Kidney glomerular epithelial cell (primary cell): ENCODE measurements around the gene TENT5C.

Experiments
- DNase-seq: peaks from one replicate; lab custom pipeline; 2025; lab: John Stamatoyannopoulos, UW

Gene TENT5C

DNA sequence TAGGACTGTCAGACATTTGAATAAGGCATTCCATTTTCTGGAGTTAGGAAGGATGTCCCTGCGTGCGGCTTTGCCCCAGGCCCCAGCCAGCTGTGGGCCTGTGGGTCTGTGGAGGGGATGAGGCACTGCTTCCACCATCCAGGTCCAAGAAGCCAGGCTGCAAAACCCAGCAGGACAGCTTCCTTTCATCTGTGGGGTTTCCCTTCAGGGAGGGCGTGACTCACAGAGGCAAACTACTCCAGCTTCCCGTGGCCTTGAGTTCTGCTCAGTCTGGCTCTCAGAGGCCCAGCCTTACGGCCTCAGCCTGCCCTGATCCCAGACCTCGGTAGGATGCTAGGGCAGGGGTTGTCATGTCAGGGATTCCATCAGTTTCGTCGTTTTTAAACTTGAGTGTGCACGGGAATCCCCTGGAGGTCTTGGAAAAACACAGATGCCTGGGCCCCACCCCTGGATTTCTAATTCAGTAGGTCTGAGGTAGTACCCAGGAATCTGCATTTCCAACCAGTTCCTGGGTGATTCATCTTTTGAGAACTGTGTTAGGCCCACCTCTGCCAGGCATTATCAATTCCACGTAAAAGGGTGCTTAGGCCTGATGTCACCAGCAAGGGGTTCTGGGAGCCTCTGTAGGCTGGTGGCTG is 32.3 kb upstream of the TENT5C start:
- no peak for DNase-seq

DNA sequence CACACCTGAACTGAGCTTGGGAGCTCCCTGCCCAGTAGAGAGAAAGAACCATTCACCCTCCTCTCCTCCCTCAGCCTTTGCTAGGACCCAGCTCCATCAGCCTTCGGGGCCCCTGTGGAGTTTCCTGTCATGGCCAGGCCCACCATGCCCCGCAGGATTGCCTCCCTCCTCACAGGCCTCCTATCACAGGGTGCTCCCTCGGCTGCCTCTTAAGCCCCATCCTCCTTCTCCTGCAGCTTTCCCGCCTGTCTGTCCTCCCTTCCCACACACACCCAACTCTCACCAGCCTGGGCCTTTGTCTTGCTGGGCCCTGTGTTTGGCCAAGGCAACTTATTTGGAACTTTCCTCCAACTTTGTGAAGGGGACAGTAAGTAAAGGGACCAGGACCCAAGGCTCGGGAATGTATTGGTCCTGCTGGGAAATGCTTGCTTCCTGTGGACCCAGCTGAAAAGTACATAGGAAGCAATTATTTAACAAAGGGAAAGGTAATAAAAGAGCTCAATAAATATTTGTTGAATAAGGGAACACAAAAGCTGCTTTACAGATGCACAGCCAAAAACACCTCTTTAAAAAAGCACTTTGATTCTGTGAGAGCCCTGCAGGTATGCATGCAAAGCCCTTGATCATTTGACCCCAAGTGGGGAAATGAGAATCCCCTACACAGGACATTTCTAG is 31.6 kb upstream of the TENT5C start:
- no peak for DNase-seq

DNA sequence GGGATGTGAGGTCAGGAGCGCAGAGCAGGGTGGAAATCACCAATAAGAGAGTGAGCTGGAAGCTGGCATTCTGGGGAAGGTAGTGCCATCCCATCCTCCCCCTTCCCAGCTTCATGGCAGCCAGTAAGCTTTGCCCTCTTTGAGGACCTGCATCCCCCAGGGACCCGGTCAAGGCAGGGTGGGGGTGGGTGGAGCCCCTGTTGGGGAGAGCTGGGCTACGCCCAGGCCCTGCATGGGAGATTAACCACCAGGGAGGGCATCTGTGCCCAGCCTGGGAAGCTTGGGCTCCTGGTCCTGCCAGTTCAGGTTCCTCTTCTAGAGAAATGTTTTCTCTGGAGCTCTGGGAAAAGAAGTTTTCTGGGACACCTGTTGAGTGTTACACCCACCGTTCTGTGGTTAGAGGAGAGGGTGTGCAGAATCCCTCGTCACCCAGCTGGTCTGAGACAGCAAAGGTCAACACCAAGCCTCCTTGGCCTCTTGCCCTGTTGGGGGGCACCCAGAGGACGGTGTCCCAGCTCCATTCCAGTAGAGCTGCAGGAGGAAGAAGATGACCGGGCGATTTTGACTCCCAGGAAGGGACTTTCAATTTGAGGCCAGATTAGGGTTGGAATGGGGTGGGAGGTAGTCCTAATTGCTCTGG is 30.1 kb upstream of the TENT5C start:
- no peak for DNase-seq

DNA sequence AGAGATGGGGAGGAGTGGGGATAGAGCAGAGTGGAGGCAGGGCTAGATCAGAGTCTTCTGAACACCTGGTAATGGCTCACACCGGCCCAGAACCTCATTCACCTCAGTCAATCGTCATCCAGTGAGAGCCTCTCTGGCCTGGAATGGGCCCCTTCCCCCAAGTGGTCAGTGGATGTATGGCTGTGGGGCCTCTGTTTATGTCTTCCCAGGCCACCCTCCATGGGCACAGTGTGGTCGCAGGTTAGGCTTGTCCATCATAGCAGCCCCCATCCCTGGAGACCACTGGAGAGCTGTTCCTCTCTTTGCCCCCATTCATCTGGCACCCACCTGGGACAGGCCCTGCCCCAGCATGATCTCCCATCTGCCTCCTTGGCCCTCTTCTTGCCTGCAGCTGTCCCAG is 29.6 kb upstream of the TENT5C start:
- DNase-seq: no peak

- DNase-seq: no peak
Measured at GRCh38 chr1:117577191-117577885, 28.5 kb upstream of the TENT5C start.

GRCh38 chr1:117578466-117578865 is 27.4 kb upstream of the TENT5C start:
- DNase-seq: no peak

- no peak for DNase-seq
Measured at GRCh38 chr1:117579221-117579906, 26.5 kb upstream of the TENT5C start.

DNA sequence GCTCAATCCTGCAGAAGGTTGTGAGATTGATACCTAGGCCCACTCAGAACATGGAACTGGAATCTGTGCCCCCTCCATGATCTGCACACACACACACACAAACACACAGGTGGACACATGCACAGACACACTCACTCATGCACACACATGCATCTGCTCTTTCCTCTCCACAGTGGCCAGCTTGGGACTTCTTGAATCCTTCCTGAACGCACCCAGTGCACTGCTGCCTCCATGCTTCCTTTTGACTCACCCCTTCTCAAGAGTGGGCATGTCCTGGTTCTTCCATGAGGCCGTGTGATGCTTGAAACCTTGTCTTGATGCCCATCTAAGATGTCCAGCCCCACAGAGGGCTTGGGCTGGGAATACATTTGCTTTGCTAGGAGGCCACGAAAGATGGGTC is 25.4 kb upstream of the TENT5C start:
- DNase-seq: no peak

DNA sequence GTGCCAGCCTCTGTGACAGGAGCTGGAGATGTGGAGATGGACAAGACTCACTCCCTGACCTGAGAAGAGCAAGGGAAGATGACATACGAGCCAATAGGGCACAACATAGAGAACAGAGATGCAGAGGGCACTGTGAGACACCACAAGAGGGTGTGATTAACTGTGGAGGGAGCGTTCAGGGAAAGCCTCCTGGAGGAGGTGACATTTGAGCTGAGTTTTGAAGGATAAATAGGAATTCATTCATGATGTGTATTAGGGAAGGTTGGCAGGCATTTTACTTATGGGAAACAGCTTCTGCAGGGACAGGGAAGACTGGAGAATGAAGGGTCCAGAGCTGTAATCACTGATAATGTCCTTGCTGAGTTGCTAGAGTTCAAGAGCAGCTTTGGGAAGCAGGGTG is 25.0 kb upstream of the TENT5C start:
- DNase-seq: no peak

GRCh38 chr1:117581391-117581943 is 24.4 kb upstream of the TENT5C start:
- no peak for DNase-seq

- no peak for DNase-seq
Measured at GRCh38 chr1:117582451-117582850, 23.4 kb upstream of the TENT5C start.

DNA sequence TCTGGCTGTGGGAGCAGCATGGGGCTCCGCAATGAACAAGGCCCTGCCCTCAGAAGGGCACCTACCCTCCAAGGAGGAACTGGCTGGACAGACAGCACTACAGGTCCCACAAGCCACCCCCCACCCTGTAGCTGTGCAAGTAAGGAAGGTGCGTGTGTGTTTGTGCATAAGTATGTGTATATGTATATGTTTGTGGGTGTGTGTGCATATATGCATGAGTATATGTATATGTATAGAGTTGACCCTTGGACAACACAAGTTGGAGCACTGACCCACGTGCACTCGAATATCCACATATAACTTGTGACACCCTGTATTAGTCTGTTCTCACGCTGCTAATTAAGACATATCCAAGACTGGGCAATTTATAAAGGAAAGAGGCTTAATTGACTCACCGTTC is 22.6 kb upstream of the TENT5C start:
- no peak for DNase-seq

- DNase-seq: no peak
Measured at GRCh38 chr1:117584181-117584580, 21.7 kb upstream of the TENT5C start.

GRCh38 chr1:117585086-117585485 is 20.8 kb upstream of the TENT5C start:
- no peak for DNase-seq

DNA sequence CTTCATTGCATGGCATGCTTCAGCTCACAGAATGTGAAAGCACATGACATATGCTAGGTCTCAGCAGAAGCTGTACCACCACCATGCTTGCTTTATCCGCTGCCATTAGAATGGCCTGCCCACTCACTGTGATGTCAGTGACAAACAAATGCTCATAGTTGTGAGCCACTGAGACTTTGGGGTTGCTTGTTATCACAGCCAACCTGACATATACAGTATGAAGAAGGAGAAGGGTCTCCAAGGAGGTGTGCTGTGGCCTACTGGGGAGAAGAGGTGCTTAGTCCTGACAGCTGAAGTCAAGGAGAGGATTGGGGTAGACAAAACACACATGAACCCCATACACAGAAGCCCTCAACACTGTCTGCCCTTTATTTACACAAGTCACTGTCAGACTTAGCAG is 19.5 kb upstream of the TENT5C start:
- no peak for DNase-seq

DNA sequence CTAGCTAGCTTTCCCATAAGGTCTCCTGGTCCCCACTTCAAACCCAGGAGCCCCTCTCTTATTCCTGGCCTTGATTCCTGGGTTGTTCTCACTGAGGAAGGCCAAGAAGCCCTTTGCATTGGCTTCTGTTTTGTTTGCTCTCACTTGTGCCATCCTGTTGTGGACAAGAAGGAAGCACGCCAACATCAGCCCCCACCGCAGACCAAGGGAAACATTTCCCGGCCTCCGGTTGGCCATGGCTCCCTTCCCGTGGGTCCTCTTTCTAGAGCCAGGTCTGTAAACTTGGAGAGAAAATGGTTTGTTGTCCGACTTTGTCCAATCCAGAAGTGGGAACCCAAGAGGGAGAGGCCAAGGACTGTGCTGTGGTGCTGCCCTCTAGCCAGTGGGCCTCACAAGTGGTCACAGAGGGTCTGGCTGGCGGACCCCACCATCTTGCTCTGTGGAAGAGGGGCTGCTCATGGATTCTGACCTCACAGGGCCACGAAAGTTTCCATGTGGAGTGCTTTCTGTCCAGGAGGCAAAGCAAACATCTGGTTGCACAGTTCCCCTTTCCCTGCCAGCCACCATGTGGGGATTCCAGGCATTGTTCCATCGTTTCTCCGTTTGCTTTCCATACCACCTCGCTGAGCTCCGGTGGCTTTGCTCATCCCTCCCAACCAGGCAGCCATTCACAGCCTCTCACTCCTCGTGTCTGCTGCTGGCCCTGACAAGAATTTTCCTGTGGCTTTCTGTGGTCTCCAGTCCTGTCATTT is 18.9 kb upstream of the TENT5C start:
- DNase-seq: no peak

DNA sequence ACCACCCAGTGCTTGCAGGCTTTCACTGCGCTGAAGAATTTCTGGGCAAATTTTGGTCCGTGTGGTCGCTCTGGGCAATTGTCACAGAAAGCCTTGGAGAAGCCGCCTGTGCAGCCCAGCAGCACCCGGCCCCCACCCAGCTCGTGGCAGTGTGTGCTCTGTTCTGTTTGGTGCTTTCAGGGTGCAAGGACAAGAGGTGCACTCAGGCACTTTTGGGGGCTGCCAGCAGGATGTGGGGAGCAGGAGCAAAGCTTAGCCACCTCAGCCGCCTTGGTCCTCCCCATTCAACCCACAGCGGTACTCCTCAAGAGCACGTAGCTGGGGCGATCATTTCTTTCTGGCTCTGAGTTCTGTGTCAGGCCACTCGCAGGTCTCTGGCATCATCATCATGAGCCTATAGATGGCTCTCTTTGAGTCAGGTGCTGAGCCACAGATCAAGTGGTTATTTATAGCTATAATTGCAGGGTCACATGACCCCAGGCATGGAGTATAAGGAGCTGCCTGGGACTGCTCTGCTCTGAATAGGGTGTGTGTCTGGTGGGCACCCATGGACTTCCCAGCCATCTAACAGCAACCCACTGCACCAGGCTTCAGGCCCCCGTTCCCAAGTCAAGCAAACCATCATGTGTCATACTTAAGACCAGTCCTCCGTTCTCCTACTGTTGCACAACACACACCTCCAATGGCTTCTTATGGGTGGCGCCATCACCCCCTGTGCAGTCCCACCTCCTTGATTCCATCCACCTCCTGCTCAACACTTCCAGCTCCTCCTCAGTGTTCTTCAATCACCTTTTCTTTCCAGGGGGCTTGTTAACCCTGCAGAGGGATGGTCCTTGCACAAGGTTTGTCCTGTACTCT is 18.1 kb upstream of the TENT5C start:
- no peak for DNase-seq

DNA sequence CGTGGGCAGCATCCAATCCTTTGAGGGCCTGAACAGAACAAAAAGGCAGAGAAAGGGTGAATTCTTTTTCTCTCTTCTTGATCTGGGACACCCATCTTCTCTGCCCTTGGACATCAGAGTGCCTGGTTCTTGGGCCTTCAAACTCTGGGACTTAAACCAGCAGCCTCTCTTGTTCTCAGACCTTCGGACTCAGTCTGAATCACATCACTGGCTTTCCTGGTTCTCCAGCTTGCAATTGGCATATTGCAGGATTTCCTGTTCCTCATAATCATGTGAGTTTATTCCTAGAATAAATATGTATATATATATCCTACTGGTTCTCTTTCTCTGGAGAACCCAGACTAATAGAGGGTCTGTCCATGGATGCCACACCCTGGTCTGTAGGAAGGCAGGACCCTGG is 16.3 kb upstream of the TENT5C start:
- DNase-seq: no peak

DNA sequence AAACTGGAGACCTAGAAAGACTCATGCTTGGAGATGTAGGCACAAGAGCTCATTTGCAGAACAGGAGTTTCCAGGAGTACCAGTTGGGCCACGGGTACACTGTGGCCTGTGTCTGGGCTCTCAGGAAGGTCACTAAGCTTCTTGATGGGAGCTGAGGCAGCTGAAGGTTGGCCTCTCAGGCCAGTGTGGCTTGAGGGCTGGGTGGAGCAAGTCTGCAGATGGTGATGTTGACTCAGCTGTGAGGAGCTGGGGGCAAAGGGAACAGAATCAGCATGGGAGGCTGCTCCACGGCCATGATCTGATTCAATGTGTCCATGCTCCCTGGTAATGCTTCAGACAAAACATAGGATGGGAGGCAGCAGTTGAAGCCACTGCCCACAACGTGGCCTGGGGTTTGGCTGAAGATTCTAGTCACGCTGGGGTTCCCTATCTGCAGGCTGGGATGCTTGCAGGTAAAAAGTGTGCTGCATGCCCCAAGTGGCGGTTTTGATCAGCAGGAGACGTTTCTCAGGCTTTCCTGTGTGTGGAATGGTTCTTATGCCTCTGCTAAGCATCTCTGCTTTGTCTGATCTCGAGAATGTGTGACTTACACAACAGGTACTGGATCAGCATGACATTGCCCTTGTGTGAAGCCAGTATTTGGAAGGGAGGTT is 15.4 kb upstream of the TENT5C start:
- DNase-seq: no peak

GRCh38 chr1:117591252-117591651 is 14.6 kb upstream of the TENT5C start:
- no peak for DNase-seq
